HG02763 (cell line): ENCODE results near the gene MAU2.
"Not testable (repeated sequence)": the region's sequence is repeated elsewhere in the genome, so short reads cannot be mapped to it uniquely, and the experiment has no call there.

Experiments
- ATAC-seq: cut with Tn5 transposase; IDR thresholded peaks from one replicate; pipeline ENCODE4 v1.9.1; 2021; ENCODE audit warnings: mild to moderate bottlenecking, moderate library complexity; ENCODE audit not compliant: unreplicated experiment

MAU2 gene

GRCh38 chr19:19345232-19345631 is 24.6 kb downstream of the MAU2 start:
- no peak for ATAC-seq

DNA sequence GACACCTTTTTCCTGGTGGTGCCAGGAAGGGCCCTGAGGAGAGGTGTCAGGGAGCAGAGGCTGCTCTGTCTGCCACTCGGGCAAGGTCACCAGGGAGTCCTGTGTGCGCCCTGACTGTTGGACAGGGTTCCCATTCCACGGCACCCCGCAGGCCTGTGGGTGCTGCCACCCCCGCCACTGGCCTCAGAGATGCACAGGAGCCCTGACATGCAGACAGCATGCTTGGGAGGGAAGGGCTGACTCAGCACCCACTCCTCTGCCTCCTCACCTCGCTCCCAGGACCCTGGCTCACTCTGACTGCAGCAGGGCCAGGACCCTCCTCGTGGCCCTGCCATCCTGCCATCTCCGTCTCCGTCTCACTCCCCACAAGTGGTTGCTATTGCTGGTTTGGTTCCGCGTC is 25.3 kb downstream of the MAU2 start:
- ATAC-seq, result no peak

- ATAC-seq, result no peak
These were observed 26.9 kb downstream of the MAU2 start for GRCh38 chr19:19347401-19348110.

GRCh38 chr19:19348266-19348665 is 27.6 kb downstream of the MAU2 start:
- no peak for ATAC-seq

- no peak for ATAC-seq
These were observed 28.7 kb downstream of the MAU2 start for GRCh38 chr19:19349365-19349764.

- ATAC-seq, result not testable (repeated sequence)
These were observed 30.1 kb downstream of the MAU2 start for GRCh38 chr19:19350756-19351155.

DNA sequence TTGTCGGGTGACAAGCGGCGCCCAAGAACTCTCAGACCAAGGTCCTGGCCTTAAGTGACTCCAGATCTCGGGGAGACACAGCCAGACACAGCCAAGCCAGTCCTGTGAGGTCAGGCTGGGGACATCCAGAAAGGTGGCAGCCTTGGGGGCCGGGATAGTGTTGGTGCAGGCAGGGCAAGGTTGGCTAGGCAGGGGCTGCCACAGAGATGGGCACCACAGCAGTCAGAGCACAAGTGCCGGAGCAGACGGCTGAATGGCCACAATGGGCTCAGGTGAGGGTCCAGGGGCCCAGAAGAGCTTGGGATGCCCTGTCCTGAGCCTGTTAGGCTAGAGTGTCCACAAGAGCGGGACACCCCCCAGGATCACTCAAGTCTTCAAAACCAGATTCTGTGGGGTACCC is 32.2 kb downstream of the MAU2 start:
- no peak for ATAC-seq

DNA sequence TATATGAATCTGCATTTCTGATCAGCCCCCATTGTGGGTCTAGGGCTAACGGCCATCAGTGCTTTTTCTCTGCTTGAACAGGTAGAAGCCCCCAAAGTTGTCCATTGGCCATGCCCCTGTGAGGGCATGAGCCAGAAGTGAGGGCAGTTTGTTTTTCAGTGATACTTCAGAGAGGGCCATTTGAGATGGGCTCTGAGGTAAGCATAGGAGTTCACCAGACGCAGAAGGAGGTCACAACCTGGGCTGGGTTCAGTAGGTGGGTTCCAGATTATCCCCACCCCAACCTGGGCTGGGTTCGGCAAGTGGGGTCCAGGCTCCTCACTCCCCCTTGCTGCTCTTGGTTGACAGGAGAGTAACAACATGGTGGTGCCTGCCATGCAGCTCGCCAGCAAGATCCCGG is 33.4 kb downstream of the MAU2 start:
- ATAC-seq, result no peak

DNA sequence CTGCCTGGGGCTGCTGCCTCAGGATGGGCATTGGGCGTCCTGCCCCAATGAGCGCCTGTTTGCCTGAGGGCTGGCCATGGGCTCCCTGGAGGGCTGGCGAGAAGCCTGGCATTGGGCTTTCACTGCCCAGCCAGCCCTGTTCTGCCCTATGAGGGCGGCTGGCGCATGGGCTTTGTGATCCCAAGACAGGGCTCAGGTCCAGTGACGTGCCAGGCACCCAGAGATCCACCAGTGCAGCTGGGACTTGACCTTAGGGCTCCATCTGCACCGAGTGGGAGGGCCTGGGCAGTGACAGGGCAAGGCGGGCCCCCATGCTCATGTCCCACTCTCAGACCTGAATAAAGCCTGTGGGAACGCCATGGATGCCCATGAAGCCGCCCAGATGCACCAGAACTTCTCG is 34.3 kb downstream of the MAU2 start:
- no peak for ATAC-seq

GRCh38 chr19:19355606-19356139 is 35.0 kb downstream of the MAU2 start:
- ATAC-seq, result no peak

DNA sequence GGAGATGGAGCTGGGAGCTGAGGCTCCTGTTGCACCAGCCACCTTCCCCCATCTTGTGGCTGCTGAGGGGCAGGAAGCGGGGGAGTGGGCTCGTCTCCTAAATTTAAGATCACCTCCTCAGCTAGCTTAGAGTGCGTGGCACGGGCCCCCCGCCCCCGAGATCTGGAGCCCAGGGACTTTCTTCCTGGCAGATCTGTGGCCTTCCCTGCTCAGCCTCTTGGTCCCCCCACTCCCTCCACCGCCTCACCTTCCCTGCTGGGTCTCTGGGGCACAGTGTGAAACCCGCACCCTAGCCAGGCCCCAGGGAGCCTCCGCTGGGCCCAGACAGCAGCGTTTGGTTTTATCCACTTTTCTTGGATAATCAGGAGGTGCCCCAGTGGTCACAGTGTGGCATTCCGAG is 35.9 kb downstream of the MAU2 start:
- ATAC-seq, result no peak

DNA sequence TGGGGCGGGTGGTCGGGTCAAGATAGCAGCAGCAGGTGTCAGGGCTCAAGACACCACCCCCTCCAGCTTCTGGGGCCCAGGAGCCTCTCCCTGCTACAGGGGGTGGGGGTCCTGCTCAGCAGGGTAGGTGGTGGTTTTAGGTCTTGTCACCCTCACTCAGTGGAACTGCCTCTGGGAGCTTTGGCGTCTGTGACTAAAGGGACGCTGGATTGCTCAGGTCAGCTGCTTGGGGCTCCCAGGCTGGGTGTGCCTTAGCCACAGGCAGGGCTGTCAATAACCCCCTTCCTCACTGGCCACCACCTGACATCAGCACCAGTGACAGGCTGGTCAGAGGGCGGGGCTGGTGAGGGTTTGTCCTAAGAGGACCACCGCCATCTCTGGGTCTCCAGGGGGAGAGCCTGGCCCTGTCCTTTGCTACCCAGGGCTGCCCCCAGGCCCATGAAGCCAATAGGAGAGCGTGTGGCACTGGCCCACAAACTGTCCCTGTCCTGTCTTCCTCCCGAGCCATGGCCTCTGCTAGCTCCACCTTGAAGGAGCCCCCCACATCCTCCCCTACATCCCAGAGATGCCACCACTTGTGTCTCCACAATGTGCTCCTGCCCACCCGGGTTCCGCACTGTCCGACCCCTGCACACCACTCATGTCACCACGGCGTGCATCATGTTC is 36.4 kb downstream of the MAU2 start:
- no peak for ATAC-seq

GRCh38 chr19:19361075-19361594 is 40.5 kb downstream of the MAU2 start:
- ATAC-seq, result peak; percentile 64

DNA sequence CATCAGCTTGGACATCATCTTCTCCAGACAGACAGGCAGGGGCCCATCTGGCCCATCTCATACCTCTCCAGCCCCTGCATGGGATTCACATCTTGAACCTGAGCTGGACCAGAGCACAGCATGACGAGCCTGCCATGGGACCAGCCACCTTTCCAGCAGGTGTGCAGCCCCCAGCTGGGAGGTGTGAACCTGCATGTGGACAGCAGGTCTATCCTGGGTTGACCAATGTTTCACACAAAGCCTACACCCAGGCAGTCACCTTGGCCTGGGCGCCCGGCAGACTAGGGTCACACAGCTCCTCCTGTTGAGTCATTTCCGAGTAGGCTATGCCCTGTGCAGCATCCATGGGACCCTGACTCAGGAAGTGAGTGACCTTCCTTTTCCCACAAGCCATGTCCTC is 41.4 kb downstream of the MAU2 start:
- ATAC-seq, result no peak

DNA sequence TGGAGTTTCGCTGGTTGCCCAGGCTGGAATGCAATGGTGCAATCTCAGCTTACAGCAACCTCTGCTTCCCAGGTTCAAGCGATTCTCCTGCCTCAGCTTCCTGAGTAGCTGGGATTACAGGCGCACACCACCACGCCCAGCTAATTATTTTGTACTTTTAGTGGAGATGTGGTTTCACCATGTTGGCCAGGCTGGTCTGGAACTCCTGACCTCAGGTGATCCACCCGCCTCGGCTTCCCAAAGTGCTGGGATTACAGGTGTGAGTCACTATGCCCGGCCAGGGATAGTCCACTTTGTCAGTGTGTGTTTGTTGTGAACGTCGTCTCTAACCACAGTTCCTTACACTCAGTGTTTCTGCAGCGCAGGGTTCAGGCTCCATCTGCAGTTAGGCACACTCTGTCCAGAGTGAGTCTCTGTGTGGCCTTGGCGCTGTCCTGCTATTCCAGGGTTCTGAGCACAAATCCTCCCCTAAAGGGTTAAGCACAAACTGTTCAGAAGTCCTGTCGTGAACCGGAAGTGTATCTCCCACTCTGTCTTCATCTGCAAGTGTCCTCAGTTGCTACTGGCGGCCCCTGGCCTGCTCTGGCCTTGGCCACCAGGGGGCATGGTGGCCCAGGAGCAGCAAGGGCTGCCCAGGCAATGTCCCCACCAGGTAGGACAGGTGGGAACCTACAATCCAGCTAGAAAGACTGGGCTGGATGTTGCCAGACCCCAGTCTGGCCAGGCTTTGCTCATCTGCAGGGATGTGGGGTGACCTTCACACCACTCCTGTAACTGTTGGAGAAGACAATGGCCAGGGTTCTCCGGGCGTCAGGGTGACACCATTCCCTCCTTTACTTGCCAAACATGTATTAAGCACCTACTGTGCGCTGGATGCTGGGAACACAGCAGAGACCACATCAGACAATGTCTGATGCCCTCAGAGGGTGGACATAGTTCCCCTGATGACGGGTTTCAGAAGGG is 46.1 kb downstream of the MAU2 start:
- no peak for ATAC-seq

- ATAC-seq, result no peak
These were observed 47.5 kb downstream of the MAU2 start for GRCh38 chr19:19368087-19368486.

DNA sequence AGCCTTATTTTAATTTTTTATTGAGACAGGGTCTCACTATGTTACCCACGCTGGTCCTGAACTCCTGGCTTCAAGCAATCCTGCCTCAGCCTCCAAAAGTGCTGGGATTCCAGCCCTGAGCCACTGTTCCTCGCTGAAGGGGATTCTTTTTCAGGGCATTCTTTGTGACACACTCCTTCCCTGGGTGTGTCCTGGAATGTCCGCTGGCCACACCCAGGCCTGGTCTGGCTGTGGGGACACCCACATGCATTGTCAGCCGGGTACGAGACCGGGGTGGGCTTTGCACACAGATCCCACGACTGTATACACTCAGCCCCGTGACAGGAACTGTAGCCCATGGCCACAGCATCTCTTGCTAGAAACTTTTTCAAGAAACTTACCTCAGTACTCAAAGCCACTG is 50.4 kb downstream of the MAU2 start:
- no peak for ATAC-seq

- ATAC-seq, result peak; percentile 68
These were observed 52.2 kb downstream of the MAU2 start for GRCh38 chr19:19372656-19373416.

- no peak for ATAC-seq
These were observed 58.9 kb downstream of the MAU2 start for GRCh38 chr19:19379527-19379926.

DNA sequence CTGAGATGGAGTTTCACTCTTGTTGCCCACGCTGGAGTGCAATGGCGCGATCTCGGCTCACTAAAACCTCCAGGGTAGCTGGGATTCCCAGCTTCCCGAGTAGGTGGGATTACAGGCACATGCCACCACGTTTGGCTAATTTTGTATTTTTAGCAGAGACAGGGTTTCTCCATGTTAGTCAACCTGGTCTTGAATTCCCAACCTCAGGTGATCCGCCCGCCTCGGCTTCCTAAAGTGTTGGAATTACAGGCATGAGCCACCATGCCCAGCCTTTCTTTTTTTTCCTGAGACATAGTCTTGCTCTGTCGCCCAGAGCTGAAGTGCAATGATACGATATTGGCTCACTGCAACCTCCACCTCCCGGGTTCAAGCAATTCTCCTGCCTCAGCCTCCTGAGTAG is 59.7 kb downstream of the MAU2 start:
- ATAC-seq, result not testable (repeated sequence)
